ENCODE results near the gene ETFB.

ETFB gene

DNA sequence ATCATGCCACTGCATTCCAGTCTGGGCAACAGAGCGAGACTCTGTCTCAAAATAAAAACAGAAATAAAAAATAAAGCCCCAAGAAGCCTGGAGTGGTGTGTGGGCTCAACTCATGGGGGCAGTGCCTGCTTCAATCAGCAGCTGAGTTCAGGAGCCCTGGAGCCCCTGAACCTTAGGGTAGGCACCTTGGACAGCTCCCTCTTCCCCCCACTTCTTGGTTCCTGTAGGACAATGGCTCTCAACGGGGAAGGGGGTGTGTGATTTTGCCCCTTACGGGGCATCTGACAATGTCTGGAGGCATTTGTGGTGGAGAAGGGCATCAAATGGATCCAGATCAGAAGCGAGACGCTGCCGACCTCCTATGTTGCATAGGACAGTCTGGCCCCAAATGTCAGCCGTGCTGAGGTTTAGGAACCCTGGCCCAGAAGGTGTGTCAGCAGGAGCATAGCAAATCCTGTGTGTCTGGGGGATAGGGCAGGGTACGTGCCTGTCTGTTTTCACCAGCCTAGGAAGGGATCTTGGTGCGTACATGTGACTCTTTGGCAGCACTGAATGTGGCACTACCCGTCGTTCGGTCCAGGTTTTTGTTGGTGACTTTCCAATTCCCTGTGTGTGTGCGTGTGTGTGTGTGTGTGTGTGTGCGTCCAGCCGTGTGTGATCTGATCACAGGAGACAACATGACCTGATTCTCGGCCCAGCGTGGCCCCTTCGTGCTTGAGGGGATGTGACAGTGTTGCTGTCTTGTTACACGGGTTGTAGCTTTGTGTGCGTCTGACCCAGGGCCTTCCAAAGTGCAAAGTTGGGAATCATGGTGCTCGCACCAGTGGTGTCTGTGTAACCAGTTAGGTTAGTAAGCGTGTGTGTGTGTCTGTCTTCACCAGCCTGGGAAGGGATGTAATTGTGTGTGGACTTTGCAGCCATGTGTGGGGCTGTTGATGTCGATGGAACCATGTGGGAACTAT is 47.2 kb downstream of the ETFB start:
- TF ChIP-seq, protein P1, sequence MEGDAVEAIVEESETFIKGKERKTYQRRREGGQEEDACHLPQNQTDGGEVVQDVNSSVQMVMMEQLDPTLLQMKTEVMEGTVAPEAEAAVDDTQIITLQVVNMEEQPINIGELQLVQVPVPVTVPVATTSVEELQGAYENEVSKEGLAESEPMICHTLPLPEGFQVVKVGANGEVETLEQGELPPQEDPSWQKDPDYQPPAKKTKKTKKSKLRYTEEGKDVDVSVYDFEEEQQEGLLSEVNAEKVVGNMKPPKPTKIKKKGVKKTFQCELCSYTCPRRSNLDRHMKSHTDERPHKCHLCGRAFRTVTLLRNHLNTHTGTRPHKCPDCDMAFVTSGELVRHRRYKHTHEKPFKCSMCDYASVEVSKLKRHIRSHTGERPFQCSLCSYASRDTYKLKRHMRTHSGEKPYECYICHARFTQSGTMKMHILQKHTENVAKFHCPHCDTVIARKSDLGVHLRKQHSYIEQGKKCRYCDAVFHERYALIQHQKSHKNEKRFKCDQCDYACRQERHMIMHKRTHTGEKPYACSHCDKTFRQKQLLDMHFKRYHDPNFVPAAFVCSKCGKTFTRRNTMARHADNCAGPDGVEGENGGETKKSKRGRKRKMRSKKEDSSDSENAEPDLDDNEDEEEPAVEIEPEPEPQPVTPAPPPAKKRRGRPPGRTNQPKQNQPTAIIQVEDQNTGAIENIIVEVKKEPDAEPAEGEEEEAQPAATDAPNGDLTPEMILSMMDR (IDR thresholded peaks at IDR 0.05; ENCODE audit: borderline replicate concordance, insufficient read depth, low read depth, low read length): no peak

GRCh38 chr19:51317968-51318367 is 48.2 kb downstream of the ETFB start:
- TF ChIP-seq, protein P1 (IDR thresholded peaks at IDR 0.05; ENCODE audit: borderline replicate concordance, insufficient read depth, low read depth, low read length): no peak
- H3K4me3 ChIP-seq (ENCODE audit: low read depth, low read length): no peak overlapping the region

More for the DNA sequence above, 47.2 kb downstream of the ETFB start:
- no peak overlapping the region for H3K4me3 ChIP-seq (ENCODE audit: low read depth, low read length)

DNA sequence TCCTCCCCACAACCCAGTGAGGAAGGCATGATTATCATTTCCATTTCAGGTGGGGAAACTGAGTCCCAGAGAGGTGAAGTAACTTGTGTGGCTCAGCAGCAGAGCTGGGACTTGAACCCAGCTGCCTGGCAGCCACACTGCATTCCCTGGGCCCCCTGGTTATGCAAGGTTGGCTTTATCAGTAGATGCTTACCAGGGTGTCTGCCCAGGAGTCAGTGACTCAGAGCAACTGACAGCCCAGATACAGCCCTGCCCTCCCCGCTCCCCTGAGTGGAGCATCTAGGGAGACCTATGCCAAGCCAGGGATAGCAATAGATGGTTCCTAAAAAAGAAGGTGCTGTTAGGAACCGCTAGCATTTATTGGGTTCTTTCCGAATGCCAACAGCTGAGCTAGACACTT is 48.8 kb downstream of the ETFB start:
- TF ChIP-seq, protein P1 (IDR thresholded peaks at IDR 0.05; ENCODE audit: borderline replicate concordance, insufficient read depth, low read depth, low read length): no peak
- no peak overlapping the region for H3K4me3 ChIP-seq (ENCODE audit: low read depth, low read length)

DNA sequence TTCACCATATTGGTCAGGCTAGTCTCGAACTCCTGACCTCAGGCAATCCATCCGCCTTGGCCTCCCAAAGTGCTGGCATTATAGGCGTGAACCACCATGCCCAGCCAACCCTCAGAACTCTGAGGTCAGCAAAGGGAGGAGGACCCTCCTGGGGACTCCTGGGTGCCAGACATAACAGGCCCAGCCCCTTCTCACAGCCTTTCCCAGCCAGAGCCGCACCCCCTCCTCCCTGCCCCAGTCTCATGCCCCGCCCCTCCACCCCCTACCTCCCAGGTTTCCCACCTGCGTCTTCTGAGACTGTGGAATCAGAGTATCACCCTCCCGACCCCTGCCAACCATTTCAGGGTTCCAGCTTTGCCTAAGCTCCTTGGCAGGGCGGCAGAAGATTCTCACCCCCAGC is 49.5 kb downstream of the ETFB start:
- no peak overlapping the region for H3K4me3 ChIP-seq (ENCODE audit: low read depth, low read length)
- TF ChIP-seq, protein P1 (IDR thresholded peaks at IDR 0.05; ENCODE audit: borderline replicate concordance, insufficient read depth, low read depth, low read length): no peak

DNA sequence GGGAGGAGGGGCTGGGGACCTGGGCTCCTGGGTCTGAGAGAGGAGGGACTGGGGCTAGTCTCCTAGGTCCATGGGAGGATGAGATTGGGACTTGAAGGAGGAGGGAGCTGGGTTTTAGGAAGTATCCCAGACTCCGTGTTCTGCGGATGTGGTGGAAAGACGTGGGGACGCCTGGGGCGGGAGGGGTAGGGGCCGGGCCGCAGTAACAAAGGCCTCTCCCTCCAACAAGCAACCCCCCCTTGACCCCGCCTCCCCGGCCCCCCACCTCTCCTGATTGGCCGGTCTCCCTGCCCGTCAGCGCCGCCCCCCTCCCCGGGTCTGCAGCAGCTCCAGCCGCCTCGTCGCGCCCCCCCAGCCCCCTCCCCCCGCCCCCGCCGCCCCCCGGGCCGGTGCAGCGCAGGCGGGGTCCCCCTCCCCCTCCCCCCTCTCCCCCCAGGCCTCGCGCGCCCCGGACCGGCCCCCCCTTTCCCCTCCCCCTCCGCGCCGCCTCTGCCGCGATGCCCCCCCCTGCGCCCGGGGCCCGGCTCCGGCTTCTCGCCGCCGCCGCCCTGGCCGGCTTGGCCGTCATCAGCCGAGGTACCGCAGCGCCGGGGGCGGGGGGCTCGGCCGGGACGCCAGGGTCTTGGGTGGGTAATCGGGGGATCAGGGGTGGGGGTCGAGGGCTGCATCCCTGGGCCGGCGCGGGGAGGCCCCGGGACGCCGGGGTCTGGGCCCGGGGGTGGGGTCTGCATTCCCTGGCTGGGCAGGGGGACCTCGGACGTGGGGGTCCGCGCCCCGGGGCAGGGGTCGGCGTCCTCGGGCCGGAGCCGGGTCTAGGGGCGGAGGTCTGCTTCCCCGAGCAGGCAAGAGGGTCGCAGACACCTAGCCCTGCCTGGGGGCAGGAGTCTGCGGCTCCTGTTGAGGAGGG is 54.6 kb downstream of the ETFB start, which contains the start of gene IGLON5:
IGLON5 (plus strand) TSS at position 294 of the 907 bp plus-strand sequence; CDS start at position 498, 204 bp downstream.
- TF ChIP-seq, protein P1 (IDR thresholded peaks at IDR 0.05; ENCODE audit: borderline replicate concordance, insufficient read depth, low read depth, low read length): no peak
- H3K4me3 ChIP-seq (ENCODE audit: low read depth, low read length): no peak within 1 kb of the TSS

- TF ChIP-seq, protein P1 (IDR thresholded peaks at IDR 0.05; ENCODE audit: borderline replicate concordance, insufficient read depth, low read depth, low read length): no peak
- no peak overlapping the region for H3K4me3 ChIP-seq (ENCODE audit: low read depth, low read length)
Observed at GRCh38 chr19:51305479-51305878, 60.7 kb downstream of the ETFB start.

Data from GM12875 (cell line).